Spinal cord (tissue), 10 donors: Measurements from ENCODE around the gene PCDHGA8. TPM values are rescaled to one million over a fixed set of nuclear protein-coding genes. Genes with fewer than 3 reads are reported as not detected.

Experiments used
- DNase-seq, 6 donors: peaks; one replicate each; pipeline versions ENCODE4 v3.0.0 to v3.0.0-alpha.2; 2013 to 2015; ENCODE audit warnings: low spot score in 6 of 6, low read depth in 4 of 6
- H3K27ac ChIP-seq: one replicate; pipeline ENCODE4 v1.5.1; 2013; ENCODE audit warnings: low read depth, low read length, control low read depth
- H3K27me3 ChIP-seq: one replicate; pipeline ENCODE4 v1.6.1; 2013; ENCODE audit warnings: low read length; ENCODE audit not compliant: control insufficient read depth, insufficient read depth
- H3K36me3 ChIP-seq: one replicate; pipeline ENCODE4 v1.6.1; 2013; ENCODE audit warnings: low read length; ENCODE audit not compliant: control insufficient read depth, insufficient read depth
- H3K4me1 ChIP-seq: one replicate; pipeline ENCODE4 v1.6.1; 2013; ENCODE audit warnings: low read length; ENCODE audit not compliant: control insufficient read depth, insufficient read depth
- H3K4me3 ChIP-seq: one replicate; pipeline ENCODE4 v1.5.1; 2013; ENCODE audit warnings: low read depth, low read length, control low read depth
- H3K9me3 ChIP-seq: one replicate; pipeline ENCODE4 v1.6.1; 2013; ENCODE audit warnings: low read length; ENCODE audit not compliant: control insufficient read depth, insufficient read depth
- WGBS: methylation state at CpG from one replicate; pipeline ENCODE4 v1.1.5; 2013; ENCODE audit warnings: missing lambda C conversion rate; ENCODE audit not compliant: insufficient coverage; 5-methylcytosine and 5-hydroxymethylcytosine counted together
- polyA plus RNA-seq, 2 donors: library from polyadenylated mRNA; unstranded; fragments of 120-200 nt; gene quantifications; one replicate each; pipeline ENCODE4 v1.2.1, GENCODE V29; 2013; ENCODE audit not compliant: insufficient read length in 2 of 2
- total RNA-seq, 2 donors: library from RNA; depleted of rRNA in 1 of 2; stranded (reverse); fragments of 120-200 nt in 1 of 2; fragments of >200 nt in 1 of 2; gene quantifications; one replicate each; pipeline versions ENCODE4 v1.2.3 to v1.2.4, GENCODE V29; 2013 to 2014
- donor health status: healthy.

PCDHGA8 gene
- total and polyA plus RNA-seq, 4 donors, result 1.9 to 5.6 (median 3.4) TPM

DNA sequence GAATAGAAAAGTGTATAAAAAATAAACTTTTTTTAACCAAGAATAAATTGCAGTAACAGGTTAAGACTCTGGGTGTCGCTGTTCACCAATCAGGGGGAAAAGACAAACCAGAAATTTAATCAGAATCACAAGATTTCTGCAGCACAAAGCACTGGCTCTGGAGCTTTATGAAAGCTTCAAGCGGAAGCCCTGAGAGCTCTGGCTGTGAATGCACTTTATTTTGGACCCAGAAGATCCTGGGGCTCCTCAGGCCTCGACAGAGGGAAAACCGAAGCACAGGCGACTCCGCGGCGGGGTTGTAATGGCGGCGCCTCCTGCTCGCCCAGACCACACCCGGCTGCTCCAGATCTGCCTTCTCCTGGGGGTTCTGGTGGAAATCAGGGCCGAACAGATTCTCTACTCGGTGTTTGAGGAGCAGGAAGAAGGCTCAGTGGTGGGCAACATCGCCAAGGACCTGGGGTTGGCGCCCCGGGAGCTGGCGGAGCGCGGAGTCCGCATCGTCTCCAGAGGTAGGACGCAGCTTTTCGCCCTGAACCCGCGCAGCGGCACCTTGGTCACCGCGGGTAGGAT lies 37.4 kb upstream of the PCDHGA8 start, which contains the start of gene PCDHGA4:
TSS of gene PCDHGA4 (plus strand) at position 122 of the 570 bp plus-strand sequence. CDS start at position 209, 87 bp downstream.
- 12% methylated on average over 28 of the region's 29 CpGs for WGBS
- H3K36me3 ChIP-seq, result peaks cover 13% of the 10 kb centered on the region
- no peaks in the 10 kb centered on the region for H3K27me3 ChIP-seq
- H3K4me3 ChIP-seq, result no peak within 1 kb of the TSS
- no peak within 1 kb of the TSS for H3K27ac ChIP-seq
- no peaks in the 10 kb centered on the region for H3K4me1 ChIP-seq
- peak in 2 of 6 donors; percentile 9 to 13 for DNase-seq
- peaks cover 49% of the 10 kb centered on the region for H3K9me3 ChIP-seq

DNA sequence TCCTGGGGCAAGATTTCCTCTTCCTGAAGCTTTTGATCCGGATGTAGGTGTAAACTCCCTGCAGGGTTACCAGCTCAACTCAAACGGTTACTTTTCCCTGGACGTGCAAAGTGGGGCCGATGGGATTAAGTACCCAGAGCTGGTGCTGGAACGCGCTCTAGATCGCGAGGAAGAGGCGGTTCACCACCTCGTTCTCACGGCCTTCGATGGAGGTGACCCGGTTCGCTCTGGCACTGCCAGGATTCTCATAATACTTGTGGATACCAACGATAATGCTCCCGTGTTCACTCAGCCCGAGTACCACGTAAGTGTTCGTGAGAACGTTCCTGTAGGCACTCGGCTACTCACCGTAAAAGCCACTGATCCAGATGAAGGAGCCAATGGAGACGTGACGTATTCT lies 36.8 kb upstream of the PCDHGA8 start:
- 37% methylated on average over 22 of the region's 24 CpGs for WGBS
- H3K9me3 ChIP-seq, result peaks cover 48% of the 10 kb centered on the region
- no peak for DNase-seq

DNA sequence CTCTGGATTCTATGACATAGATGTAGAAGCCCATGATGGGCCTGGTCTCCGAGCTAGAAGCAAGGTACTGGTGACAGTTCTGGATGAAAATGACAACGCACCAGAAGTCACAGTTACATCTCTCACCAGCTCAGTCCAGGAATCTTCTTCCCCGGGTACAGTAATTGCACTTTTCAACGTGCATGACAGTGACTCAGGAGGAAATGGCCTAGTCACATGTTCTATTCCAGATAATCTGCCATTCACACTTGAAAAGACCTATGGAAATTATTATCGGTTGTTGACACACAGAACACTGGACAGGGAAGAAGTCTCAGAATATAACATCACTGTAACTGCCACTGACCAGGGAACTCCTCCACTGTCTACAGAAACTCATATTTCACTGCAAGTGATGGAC lies 36.3 kb upstream of the PCDHGA8 start:
- 74% methylated on average over 4 of the region's 5 CpGs for WGBS
- Histone ChIP-seq H3K9me3 (peaks cover 46% of the 10 kb centered on the region), H3K4me1 (no peaks in the 10 kb centered on the region), H3K4me3 (no peak overlapping the region), H3K36me3 (peaks cover 12% of the 10 kb centered on the region), H3K27me3 (no peaks in the 10 kb centered on the region), H3K27ac (no peak overlapping the region)
- DNase-seq, result no peak

More for the DNA sequence above, 36.8 kb upstream of the PCDHGA8 start:
- no peaks in the 10 kb centered on the region for H3K4me1 ChIP-seq
- H3K4me3 ChIP-seq, result no peak overlapping the region
- no peaks in the 10 kb centered on the region for H3K27me3 ChIP-seq
- no peak overlapping the region for H3K27ac ChIP-seq
- peaks cover 12% of the 10 kb centered on the region for H3K36me3 ChIP-seq

DNA sequence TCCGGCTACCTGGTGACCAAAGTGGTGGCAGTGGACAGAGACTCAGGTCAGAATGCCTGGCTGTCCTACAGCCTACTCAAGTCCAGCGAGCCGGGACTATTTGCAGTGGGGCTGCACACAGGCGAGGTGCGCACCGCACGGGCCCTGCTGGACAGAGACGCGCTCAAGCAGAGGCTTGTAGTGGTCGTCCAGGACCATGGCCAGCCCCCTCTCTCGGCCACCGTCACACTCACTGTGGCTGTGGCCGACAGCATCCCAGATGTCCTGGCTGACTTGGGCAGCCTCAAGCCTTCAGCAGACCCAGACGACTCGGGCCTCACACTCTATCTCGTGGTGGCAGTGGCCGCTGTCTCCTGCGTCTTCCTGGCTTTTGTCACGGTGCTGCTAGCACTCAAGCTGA lies 35.5 kb upstream of the PCDHGA8 start:
- 39% methylated on average over 19 of the region's 19 CpGs for WGBS
- Histone ChIP-seq H3K9me3 (peaks cover 44% of the 10 kb centered on the region), H3K27ac (no peak overlapping the region), H3K4me1 (no peaks in the 10 kb centered on the region), H3K36me3 (peaks cover 9% of the 10 kb centered on the region), H3K4me3 (no peak overlapping the region), H3K27me3 (no peaks in the 10 kb centered on the region)
- DNase-seq, result no peak

DNA sequence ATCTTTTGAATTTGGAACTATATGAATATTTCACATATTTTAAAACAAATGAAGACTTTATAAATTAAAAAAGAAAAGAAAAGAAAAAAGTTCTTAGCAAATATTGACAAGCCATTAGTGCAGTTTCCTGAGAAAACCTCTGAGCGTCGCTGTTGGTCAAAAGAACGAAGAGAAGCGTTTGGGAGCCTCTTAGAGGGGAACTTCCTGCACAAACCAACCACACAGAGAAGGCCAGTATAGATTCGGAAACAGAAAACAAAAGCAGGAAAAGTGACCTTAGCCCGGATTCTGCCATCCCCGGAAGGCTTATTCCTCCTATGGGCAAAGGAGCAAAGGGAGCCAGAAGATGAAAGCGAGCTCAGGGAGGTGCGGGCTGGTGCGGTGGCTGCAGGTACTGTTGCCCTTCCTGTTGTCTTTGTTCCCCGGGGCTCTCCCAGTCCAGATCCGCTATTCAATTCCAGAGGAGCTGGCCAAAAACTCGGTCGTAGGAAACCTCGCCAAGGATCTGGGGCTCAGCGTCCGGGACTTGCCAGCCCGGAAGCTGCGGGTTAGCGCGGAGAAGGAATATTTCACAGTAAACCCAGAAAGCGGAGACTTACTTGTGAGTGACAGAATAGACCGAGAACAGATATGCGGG lies 32.5 kb upstream of the PCDHGA8 start, which contains the start of gene PCDHGB2:
TSS of gene PCDHGB2 (plus strand) at position 205 of the 637 bp plus-strand sequence. CDS start at position 347, 142 bp downstream.
- 23% methylated on average over 24 of the region's 24 CpGs for WGBS
- peaks cover 52% of the 10 kb centered on the region for H3K9me3 ChIP-seq
- peaks cover 12% of the 10 kb centered on the region for H3K36me3 ChIP-seq
- no peaks in the 10 kb centered on the region for H3K27me3 ChIP-seq
- H3K4me1 ChIP-seq, result peaks cover 5% of the 10 kb centered on the region
- H3K27ac ChIP-seq, result no peak within 1 kb of the TSS
- DNase-seq, result peak in 2 of 6 donors; percentile 21 to 30
- H3K4me3 ChIP-seq, result no peak within 1 kb of the TSS

DNA sequence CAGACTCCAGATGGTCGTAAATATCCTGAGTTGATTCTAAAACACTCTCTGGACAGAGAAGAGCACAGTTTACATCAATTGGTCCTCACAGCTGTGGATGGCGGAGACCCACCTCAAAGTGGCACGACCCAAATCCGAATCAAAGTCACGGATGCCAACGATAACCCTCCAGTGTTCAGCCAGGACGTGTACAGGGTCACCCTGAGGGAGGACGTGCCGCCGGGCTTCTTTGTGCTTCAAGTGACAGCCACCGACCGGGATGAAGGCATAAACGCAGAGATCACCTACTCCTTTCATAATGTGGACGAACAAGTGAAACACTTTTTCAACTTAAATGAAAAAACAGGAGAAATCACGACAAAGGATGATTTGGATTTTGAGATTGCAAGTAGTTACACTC lies 31.7 kb upstream of the PCDHGA8 start:
- Histone ChIP-seq H3K36me3 (peaks cover 9% of the 10 kb centered on the region), H3K4me3 (no peak overlapping the region), H3K9me3 (peaks cover 55% of the 10 kb centered on the region), H3K27ac (no peak overlapping the region), H3K27me3 (no peaks in the 10 kb centered on the region), H3K4me1 (peaks cover 5% of the 10 kb centered on the region)
- 29% methylated on average over 14 of the region's 15 CpGs for WGBS
- DNase-seq, result no peak

DNA sequence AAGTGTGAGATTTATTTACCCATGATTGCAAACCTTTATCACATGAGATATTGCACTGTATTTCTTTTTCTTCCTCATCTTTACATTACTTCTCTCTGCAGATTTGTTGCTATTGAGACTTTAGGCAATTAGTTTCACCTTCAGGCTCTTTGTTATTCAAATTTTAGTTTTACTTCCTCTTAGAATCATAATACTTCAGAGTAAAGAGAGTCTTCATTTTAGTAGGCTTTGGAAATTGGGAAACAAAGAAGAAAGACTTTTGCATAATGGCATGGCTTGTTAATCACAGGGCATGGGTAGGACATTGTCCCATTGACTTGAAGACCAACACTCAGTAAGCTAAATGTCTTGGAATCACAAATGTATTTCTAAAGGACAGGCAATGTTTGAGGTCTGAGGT lies 29.7 kb upstream of the PCDHGA8 start:
- H3K36me3 ChIP-seq, result peaks cover 3% of the 10 kb centered on the region
- peaks cover 50% of the 10 kb centered on the region for H3K9me3 ChIP-seq
- H3K4me1 ChIP-seq, result peaks cover 5% of the 10 kb centered on the region
- no peak overlapping the region for H3K4me3 ChIP-seq
- no peaks in the 10 kb centered on the region for H3K27me3 ChIP-seq
- DNase-seq, result no peak
- no peak overlapping the region for H3K27ac ChIP-seq

DNA sequence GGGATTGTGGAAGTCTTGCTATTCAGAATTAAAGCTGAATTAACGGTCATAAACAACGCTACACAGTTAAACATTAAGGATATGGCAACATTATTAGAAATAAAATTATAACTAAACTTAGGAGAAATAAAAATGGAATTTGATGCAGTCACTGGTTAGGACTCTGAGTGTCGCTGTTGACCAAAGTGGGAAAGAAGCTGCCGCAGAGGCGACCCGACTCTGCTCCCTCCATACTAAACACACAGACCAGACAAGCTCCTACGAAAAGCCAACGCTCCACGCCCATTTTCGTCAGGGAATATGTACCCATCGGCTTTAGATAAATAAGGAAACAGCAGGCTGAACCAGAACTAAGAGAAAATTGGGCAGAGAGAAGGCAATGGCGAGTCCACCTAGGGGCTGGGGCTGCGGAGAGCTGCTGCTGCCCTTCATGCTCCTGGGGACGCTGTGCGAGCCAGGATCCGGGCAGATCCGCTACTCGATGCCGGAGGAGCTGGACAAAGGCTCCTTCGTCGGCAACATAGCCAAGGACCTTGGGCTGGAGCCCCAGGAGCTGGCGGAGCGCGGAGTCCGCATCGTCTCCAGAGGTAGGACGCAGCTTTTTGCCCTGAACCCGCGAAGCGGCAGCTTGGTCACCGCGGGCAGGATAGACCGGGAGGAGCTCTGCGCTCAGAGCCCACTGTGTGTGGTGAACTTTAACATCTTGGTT lies 28.3 kb upstream of the PCDHGA8 start, which contains the start of gene PCDHGA5:
TSS of gene PCDHGA5 (plus strand) at position 211 of the 709 bp plus-strand sequence. CDS start at position 380, 169 bp downstream.
- Histone ChIP-seq H3K27me3 (no peaks in the 10 kb centered on the region), H3K4me3 (no peak within 1 kb of the TSS), H3K9me3 (peaks cover 45% of the 10 kb centered on the region), H3K4me1 (peaks cover 5% of the 10 kb centered on the region), H3K27ac (no peak within 1 kb of the TSS), H3K36me3 (peaks cover 3% of the 10 kb centered on the region)
- DNase-seq, result peak in 2 of 6 donors; percentile 29 to 37
- 10% methylated on average over 28 of the region's 34 CpGs for WGBS

DNA sequence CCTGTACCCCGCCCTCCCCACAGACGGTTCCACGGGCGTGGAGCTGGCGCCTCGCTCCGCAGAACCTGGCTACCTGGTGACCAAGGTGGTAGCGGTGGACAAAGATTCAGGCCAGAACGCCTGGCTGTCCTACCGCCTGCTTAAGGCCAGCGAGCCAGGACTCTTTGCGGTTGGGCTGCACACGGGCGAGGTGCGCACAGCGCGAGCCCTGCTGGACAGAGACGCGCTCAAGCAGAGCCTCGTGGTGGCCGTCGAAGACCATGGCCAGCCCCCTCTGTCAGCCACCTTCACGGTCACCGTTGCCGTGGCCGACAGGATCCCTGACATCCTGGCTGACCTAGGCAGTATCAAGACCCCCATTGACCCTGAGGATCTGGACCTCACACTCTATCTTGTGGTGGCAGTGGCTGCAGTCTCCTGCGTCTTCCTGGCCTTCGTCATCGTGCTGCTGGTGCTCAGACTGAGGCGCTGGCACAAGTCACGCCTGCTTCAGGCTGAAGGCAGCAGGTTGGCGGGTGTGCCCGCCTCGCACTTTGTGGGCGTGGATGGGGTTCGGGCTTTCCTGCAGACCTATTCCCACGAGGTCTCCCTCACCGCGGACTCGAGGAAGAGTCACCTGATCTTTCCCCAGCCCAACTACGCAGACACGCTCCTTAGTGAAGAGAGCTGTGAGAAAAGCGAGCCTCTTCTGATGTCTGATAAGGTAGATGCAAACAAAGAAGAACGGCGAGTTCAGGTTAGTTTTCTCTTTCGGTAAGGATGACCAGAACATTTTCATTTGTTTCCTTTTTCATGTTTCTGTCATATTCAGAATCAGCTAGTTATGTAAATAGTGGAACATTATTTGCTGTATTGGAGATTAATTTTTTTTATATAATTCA lies 26.2 kb upstream of the PCDHGA8 start:
- WGBS, result 26% methylated on average over 35 of the region's 46 CpGs

More for the DNA sequence above, 26.2 kb upstream of the PCDHGA8 start:
- no peak for DNase-seq
- Histone ChIP-seq H3K4me1 (peaks cover 5% of the 10 kb centered on the region), H3K9me3 (peaks cover 37% of the 10 kb centered on the region), H3K36me3 (peaks cover 3% of the 10 kb centered on the region), H3K4me3 (no peak overlapping the region), H3K27me3 (no peaks in the 10 kb centered on the region), H3K27ac (no peak overlapping the region)
